ENCODE measurements around the gene TNFAIP8L3.
"Not testable (repeated sequence)": the region's sequence is repeated elsewhere in the genome, so short reads cannot be mapped to it uniquely, and the experiment has no call there.

The TNFAIP8L3 gene

GRCh38 chr15:51094606-51095569 lies at the start of gene TNFAIP8L3:
Gene TNFAIP8L3 (minus strand): TSS chr15:51094906. CDS start chr15:51094595, 311 bp downstream.
- DNase-seq (ENCODE audit: low spot score) = peak; percentile 57

- DNase-seq (ENCODE audit: low spot score) = peak; percentile 33
Measured at GRCh38 chr15:51144021-51144532, 49.4 kb upstream of the TNFAIP8L3 start.

GRCh38 chr15:51140347-51140746 lies 45.6 kb upstream of the TNFAIP8L3 start:
- DNase-seq (ENCODE audit: low spot score) = not testable (repeated sequence)

GRCh38 chr15:51139091-51139490 lies 44.4 kb upstream of the TNFAIP8L3 start:
- no peak for DNase-seq (ENCODE audit: low spot score)

- DNase-seq (ENCODE audit: low spot score) = no peak
Measured at GRCh38 chr15:51137880-51138430, 43.2 kb upstream of the TNFAIP8L3 start.

- DNase-seq (ENCODE audit: low spot score) = no peak
Measured at GRCh38 chr15:51137024-51137423, 42.3 kb upstream of the TNFAIP8L3 start.

- no peak for DNase-seq (ENCODE audit: low spot score)
Measured at GRCh38 chr15:51135276-51135675, 40.6 kb upstream of the TNFAIP8L3 start.

GRCh38 chr15:51134416-51135199 lies 39.9 kb upstream of the TNFAIP8L3 start:
- DNase-seq (ENCODE audit: low spot score) = no peak

- DNase-seq (ENCODE audit: low spot score) = no peak
Measured at GRCh38 chr15:51133140-51133765, 38.5 kb upstream of the TNFAIP8L3 start.

- peak; percentile 75 for DNase-seq (ENCODE audit: low spot score)
Measured at GRCh38 chr15:51132384-51133139, 37.9 kb upstream of the TNFAIP8L3 start.

GRCh38 chr15:51131596-51132290 lies 37.0 kb upstream of the TNFAIP8L3 start:
- DNase-seq (ENCODE audit: low spot score) = no peak

GRCh38 chr15:51130344-51130743 lies 35.6 kb upstream of the TNFAIP8L3 start:
- DNase-seq (ENCODE audit: low spot score) = no peak

GRCh38 chr15:51129535-51130188 lies 35.0 kb upstream of the TNFAIP8L3 start:
- no peak for DNase-seq (ENCODE audit: low spot score)

- no peak for DNase-seq (ENCODE audit: low spot score)
Measured at GRCh38 chr15:51128701-51129100, 34.0 kb upstream of the TNFAIP8L3 start.

GRCh38 chr15:51126842-51127241 lies 32.1 kb upstream of the TNFAIP8L3 start:
- no peak for DNase-seq (ENCODE audit: low spot score)

- DNase-seq (ENCODE audit: low spot score) = not testable (repeated sequence)
Measured at GRCh38 chr15:51123002-51123401, 28.3 kb upstream of the TNFAIP8L3 start.

GRCh38 chr15:51121631-51122225 lies 27.0 kb upstream of the TNFAIP8L3 start:
- DNase-seq (ENCODE audit: low spot score) = no peak

- DNase-seq (ENCODE audit: low spot score) = peak; percentile 61
Measured at GRCh38 chr15:51121118-51121517, 26.4 kb upstream of the TNFAIP8L3 start.

GRCh38 chr15:51119120-51119519 lies 24.4 kb upstream of the TNFAIP8L3 start:
- DNase-seq (ENCODE audit: low spot score) = no peak
